AG10803 (cell line): ENCODE results near the gene MEN1.
A peak's percentile ranks its signal among the peaks of the same experiment; 100 is the strongest.

Experiments
- DNase-seq: peaks from one replicate; pipeline ENCODE4 v3.0.0; 2010; ENCODE audit warnings: low read depth
- H3K4me3 ChIP-seq: 2 replicates; pipeline ENCODE4 v1.5.1; 2011; ENCODE audit warnings: mild to moderate bottlenecking, low read length, control low read depth
- TF ChIP-seq, protein P1 (sequence below): conservative IDR thresholded peaks from 2 replicates; pipeline ENCODE4 v1.5.1; 2011; ENCODE audit warnings: mild to moderate bottlenecking, low read length, control low read depth, inconsistent platforms

The MEN1 gene

DNA sequence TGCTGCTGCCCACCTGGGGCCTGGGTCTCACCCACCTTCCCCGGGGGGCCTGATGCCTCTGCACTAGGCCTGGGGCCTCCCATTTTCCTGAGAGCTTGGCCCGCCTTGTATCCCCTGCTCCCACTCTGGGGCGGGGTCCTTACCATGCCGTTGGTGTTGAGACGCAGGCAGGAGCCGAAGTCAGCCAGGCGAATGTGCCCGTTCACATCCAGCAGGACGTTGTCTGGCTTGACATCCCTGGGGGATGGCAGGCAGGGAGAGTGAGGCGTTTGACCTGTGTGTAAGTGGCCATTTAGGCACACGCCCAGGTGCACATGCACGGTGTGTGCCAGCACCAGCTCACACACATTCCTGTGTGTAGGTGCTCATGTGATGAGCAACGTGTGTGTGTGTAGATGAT is 29.0 kb upstream of the MEN1 start:
- no peak overlapping the region for H3K4me3 ChIP-seq
- no peak for DNase-seq
- TF ChIP-seq, protein P1, sequence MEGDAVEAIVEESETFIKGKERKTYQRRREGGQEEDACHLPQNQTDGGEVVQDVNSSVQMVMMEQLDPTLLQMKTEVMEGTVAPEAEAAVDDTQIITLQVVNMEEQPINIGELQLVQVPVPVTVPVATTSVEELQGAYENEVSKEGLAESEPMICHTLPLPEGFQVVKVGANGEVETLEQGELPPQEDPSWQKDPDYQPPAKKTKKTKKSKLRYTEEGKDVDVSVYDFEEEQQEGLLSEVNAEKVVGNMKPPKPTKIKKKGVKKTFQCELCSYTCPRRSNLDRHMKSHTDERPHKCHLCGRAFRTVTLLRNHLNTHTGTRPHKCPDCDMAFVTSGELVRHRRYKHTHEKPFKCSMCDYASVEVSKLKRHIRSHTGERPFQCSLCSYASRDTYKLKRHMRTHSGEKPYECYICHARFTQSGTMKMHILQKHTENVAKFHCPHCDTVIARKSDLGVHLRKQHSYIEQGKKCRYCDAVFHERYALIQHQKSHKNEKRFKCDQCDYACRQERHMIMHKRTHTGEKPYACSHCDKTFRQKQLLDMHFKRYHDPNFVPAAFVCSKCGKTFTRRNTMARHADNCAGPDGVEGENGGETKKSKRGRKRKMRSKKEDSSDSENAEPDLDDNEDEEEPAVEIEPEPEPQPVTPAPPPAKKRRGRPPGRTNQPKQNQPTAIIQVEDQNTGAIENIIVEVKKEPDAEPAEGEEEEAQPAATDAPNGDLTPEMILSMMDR = no peak

DNA sequence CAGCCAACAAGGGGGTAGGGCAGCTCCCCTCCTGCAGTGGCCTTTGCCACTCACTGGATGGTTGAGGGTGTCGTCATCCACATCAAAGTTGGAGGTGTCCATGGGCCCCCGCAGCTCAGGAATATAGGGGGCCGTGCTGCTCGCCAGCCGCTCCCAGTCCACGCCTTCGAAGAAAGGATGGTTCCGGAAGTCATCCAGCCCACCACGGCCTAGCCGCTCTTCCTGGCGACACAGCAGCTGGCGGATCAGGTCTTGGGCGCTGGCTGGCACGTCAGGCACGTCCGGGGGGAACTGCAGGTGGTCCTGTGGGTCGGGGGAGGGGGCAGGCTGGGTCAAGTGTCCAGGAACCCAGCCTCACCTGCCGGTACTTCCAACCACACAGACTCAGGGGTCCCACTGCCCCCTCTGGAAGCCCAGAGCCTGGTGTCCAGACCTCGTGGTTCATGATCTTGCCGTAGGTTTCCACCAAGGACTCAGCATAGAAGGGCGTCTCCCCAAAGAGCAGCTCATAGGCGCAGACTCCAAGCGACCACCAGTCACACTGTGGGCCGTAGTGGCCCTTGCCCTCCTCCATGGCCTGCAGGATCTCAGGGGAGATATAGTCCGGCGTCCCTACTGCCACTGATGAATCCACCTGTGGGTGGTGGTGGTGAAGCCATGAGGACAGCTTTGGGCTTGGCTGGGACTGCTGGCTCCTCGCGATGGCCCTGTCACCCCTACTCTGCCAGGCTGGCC is 28.4 kb upstream of the MEN1 start:
- no peak overlapping the region for H3K4me3 ChIP-seq
- DNase-seq = no peak
- TF ChIP-seq, protein P1 = no peak

DNA sequence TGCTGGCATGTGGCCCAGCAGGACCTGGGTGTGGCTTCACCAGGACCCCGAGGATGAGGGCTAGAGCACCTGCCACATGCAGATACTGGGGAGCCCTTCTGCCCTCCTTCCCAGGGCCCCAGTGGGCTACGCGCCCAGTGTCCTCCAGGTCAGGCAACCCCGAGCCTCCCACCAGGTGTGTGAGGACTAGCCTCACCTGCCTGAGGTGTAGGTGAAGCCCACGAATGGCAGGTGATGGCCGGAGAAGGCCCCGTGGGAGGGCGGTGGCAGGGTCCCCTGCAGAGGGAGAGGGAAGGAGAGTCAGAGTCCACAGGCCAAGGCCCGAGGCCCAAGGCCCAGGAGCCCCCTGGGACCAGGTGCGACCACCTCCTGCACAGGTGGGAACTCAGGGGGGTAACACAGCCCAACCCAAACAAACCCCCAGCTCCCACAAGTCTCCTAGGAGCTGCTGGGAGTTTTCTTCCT is 27.6 kb upstream of the MEN1 start:
- TF ChIP-seq, protein P1 = no peak
- no peak for DNase-seq
- H3K4me3 ChIP-seq = no peak overlapping the region

DNA sequence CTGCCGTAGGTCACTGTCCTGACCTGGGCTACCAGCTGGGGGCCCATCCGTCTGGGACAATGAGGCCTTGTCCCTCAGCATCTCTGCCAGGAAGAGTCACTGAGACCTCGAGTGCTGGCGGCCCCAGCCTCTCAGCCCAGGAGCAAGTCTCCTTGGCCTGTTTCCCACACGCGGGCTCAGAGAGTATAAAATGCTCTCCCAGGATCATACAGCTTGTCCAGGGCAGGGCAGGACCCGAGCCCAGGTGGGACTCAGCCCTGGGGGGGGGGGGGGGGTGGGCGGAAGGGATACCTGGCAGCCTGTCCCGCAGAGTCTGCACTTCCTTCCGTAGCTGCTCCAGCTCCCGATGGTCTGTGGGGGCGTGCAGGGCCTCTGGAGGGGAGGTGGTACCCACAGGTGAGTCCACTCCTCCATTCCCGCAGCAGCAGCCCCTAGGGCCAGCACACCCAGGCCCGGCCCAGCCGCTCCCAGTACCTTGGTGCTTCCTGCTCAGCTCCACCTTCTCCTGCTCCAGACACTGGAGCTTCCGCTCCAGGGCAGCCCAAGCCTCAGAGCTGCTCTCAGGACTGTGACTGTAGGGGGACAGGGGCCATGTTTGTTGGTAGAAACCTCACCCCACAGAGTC is 26.2 kb upstream of the MEN1 start:
- H3K4me3 ChIP-seq = no peak overlapping the region
- TF ChIP-seq, protein P1 = no peak
- no peak for DNase-seq

DNA sequence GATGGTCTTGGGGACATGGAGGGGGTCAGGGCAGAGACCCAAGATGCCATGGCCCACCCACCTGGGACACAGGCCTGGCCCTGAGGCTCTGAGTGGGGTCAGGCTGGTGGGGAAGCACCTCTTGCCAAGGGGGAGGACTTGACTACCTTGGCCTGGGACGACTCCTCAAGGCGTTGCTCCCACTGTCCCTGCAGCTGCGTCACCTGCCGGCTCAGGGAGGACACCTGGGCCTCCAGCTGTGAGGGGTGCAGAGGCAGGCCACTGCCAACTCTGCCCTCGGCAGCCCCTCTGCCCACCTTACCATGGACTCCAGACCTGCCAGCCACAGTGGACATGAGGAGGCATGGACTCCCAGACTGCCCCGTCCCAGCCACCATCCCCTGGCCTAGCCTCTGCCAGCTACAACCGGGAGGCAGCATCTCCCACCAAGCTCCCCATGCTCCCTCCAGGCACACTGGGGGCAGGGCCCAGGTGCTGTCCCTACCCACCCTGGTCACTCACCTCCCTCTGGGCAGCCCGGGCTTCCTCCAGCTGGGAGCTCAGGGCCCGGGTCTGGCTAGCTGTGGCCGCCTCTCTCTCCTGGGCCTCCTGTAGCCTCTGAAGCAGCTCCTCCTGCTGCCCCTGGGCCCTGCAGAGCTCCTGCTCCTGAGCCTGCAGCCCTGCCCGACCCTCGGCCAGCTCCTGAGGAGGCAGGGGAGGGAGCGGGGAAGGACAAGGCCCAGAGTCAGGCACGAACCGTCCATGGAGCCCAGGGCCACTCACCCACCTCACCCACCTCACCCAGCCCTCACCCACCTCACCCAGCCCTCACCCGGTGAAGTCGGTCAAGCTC is 25.5 kb upstream of the MEN1 start:
- TF ChIP-seq, protein P1 = no peak
- H3K4me3 ChIP-seq = no peak overlapping the region
- DNase-seq = no peak

DNA sequence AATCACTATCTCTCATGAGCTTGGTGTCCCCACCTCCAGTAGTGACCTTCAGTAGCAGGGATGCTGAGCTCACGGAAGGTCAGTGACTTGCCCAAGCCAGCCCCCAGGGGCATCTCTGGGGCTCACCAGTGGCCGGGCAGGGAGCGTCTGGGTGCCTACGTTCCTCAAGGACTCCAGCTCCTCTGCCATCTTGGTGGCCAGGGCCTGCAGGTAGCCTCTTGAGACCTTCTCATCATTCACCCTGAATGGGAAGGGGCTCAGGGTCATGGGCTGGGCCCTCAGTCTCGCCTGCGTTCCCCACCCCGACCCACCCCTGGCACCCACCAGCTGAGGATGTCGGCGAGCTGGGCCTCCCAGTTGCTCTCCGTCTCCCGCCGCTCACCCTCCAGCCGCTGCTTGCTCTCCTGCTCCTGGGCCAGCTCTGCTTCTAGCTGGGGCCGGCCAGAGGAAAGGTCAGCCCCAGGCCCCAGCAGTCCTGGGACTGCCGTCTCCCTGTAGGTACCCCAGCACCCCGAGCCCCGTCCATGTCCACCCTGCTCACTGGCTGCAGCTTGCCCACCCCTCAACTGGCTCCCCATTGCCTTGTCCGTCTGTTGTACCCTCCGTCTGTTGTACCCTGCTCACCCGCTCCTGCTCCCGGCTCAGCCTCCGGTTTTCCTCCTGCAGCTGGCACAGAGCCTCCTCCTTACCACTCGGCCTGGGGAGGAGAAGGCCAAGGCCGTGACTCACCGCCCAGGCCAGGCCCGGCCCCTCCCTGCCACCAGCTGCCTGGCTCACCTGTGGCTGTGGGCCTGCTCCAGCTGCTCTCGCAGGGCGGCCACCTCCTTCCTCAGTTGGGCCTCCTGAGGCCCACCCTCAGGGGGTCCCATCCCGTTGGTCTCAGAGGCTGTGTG is 24.6 kb upstream of the MEN1 start:
- TF ChIP-seq, protein P1 = no peak
- peak; percentile 15 for DNase-seq
- H3K4me3 ChIP-seq = no peak overlapping the region
